Suprapubic skin (tissue), 4 donors: Measurements from ENCODE around the gene EGFL6.
"Not testable (repeated sequence)": the region's sequence is repeated elsewhere in the genome, so short reads cannot be mapped to it uniquely, and the experiment has no call there.

Experiments used
- CTCF ChIP-seq, 2 donors: fragments of 200-600 bp in 1 of 2; fragments of 450-650 bp in 1 of 2; sonication (generic) in 1 of 2; IDR thresholded peaks; one replicate each; pipeline ENCODE4 v1.5.1; 2016 to 2019; ENCODE audit warnings: antibody characterized with exemption in 2 of 2, mild to moderate bottlenecking in 1 of 2, moderate library complexity in 1 of 2
- POLR2A ChIP-seq, 2 donors: fragments of 450-650 bp; IDR thresholded peaks; one replicate each; pipeline ENCODE4 v1.6.1; 2017; ENCODE audit warnings: antibody characterized with exemption in 2 of 2, mild to moderate bottlenecking in 2 of 2, moderate library complexity in 2 of 2
- POLR2AphosphoS5 ChIP-seq, 3 donors: sonication (generic); formaldehyde crosslinking; IDR thresholded peaks; one replicate each; pipeline ENCODE4 v1.6.1; 2017; ENCODE audit warnings: antibody characterized with exemption in 3 of 3

- not testable (repeated sequence) for TF ChIP-seq CTCF, POLR2A, POLR2AphosphoS5 (IDR thresholded peaks at IDR 0.05)
These were observed 72.3 kb downstream of the EGFL6 start for GRCh38 chrX:13641684-13642083.
